HFF-Myc (cell line): Measurements from ENCODE around the gene PLEKHG7.

Experiments used
- DNase-seq: peaks from one replicate; pipeline ENCODE4 v3.0.0-alpha.2; 2011; ENCODE audit warnings: low read depth; ENCODE audit errors: extremely low read depth
- H3K4me3 ChIP-seq: replicated peaks from 2 replicates; pipeline ENCODE4 v1.5.1; 2011; ENCODE audit warnings: low read depth, mild to moderate bottlenecking, control low read depth, low read length
- CTCF ChIP-seq: IDR thresholded peaks from 2 replicates; pipeline ENCODE4 v1.5.1; 2012; ENCODE audit warnings: mild to moderate bottlenecking, low read depth, low read length, control low read depth; ENCODE audit errors: missing control alignments

PLEKHG7 gene

GRCh38 chr12:92810370-92810769 lies 107.6 kb downstream of the PLEKHG7 start:
- TF ChIP-seq CTCF, result no peak
- H3K4me3 ChIP-seq, result no peak overlapping the region
- no peak for DNase-seq

GRCh38 chr12:92814584-92814983 lies 111.8 kb downstream of the PLEKHG7 start:
- H3K4me3 ChIP-seq, result no peak overlapping the region
- TF ChIP-seq CTCF, result no peak
- no peak for DNase-seq

- no peak for TF ChIP-seq CTCF
- DNase-seq, result no peak
- H3K4me3 ChIP-seq, result no peak overlapping the region
Measured at GRCh38 chr12:92821142-92821541, 118.4 kb downstream of the PLEKHG7 start.
